Activated B cell treated with CpG ODN at 0.5 μM for 24 hours (primary cell): ENCODE measurements around the gene PRRT1. TPM values are rescaled to one million over a fixed set of nuclear protein-coding genes. Genes with fewer than 3 reads are reported as not detected.

ENCODE experiments used
- ATAC-seq: fragments of 200-7000 bp; cut with Tn5 transposase; one replicate; pipeline ENCODE4 v1.10.0; 2021; ENCODE audit warnings: low read depth, mild to moderate bottlenecking, moderate library complexity
- CTCF ChIA-PET: fragments of 350-600 bp; sonication (Branson Sonifier 250); formaldehyde crosslinking; loops from one replicate; lab custom pipeline; 2021; ENCODE audit warnings: antibody characterized with exemption; lab: Charles Lee
- POLR2A ChIA-PET: fragments of 350-600 bp; sonication (Branson Sonifier 250); formaldehyde crosslinking; loops from one replicate; lab custom pipeline; 2021; ENCODE audit warnings: antibody characterized with exemption; lab: Charles Lee
- DNase-seq: peaks from one replicate; pipeline ENCODE4 v3.0.0; 2022
- H3K27ac Mint-ChIP-seq: one replicate; pipeline ENCODE4 v1.8.0; 2020; ENCODE audit warnings: mixed read lengths
- H3K27me3 Mint-ChIP-seq: one replicate; pipeline ENCODE4 v1.8.0; 2021; ENCODE audit warnings: mixed read lengths
- H3K36me3 Mint-ChIP-seq: one replicate; pipeline ENCODE4 v1.8.0; 2021; ENCODE audit warnings: low read depth, mixed read lengths
- H3K4me1 Mint-ChIP-seq: one replicate; pipeline ENCODE4 v1.8.0; 2021; ENCODE audit warnings: mixed read lengths
- H3K4me3 Mint-ChIP-seq: one replicate; pipeline ENCODE4 v1.8.0; 2020; ENCODE audit warnings: mild to moderate bottlenecking, mixed read lengths
- H3K9me3 Mint-ChIP-seq: one replicate; pipeline ENCODE4 v1.8.0; 2020; ENCODE audit warnings: mixed read lengths
- intact Hi-C: fragments of 100-400 bp; cut with micrococcal nuclease; formaldehyde crosslinking; loops from one replicate; pipeline ENCODE4 v1.15.1; 2024
- total RNA-seq: library from RNA; stranded (reverse); gene quantifications from 2 replicates; pipeline ENCODE4 v1.2.3, GENCODE V29; 2022
- TF ChIP-seq, protein P1 (sequence below): fragments of 200-600 bp; IDR thresholded peaks from one replicate; pipeline ENCODE4 v1.8.0; 2022; ENCODE audit warnings: antibody characterized with exemption, mild to moderate bottlenecking

Gene PRRT1
- total RNA-seq: not detected in 2 replicates

DNA sequence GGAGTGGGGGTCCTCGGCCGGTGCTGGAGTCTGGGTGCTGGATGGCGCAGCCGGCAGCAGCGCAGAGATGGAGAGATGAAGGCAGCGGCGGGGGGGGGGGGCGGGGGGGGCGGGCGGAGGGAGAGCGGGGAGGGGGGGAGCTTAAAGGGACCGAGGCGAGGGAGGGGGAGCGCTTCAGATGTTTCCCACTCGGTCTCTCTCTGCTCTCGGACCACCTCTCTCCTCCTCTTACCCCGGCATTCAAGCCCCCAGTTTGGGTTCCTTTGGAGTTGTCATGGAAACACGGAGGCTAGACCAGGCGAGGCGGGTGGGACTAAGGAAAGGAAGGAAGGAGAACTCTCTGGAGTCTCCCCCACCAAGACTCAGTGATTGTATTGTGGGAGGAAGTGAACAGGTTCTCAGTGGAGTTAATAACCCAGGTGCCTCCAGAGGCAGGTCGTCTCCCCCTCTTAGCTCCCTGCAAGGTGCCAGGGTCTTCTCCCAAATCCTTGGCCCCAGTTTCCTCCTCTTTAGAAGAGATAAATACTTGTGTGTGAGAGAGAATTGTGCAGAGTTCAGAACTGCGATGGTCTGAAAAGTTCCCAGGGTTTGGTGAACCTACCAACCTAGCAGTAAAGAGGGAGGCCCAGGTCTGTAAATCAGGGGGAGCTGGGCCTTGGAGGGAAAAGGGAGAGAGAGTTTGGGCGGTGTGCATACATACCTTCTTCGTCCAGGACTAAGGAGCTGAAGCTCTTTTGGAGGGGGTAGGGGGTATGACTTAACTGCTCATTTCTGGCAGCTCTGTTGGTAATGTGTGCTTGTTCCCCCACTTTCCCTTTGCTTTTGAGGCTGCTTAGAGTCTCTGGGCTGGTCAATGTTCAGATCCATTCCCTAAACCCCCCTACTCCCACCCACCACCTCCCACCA, at the start of gene PRRT1:
TSS of gene PRRT1 (minus strand) at position 77 of the 906 bp plus-strand sequence. CDS start 112 bp downstream, outside the sequence.
- Mint-ChIP-seq H3K4me3 (peak within 1 kb of the TSS; percentile 52), H3K27me3 (peaks cover 46% of the 10 kb centered on the region), H3K27ac (no peak within 1 kb of the TSS), H3K9me3 (no peaks in the 10 kb centered on the region), H3K4me1 (peaks cover 41% of the 10 kb centered on the region), H3K36me3 (no peaks in the 10 kb centered on the region)
- POLR2A ChIA-PET: interaction anchor here (0.5 kb wide), 2 partner anchors 17 to 34 kb away, joined by 4 to 5 read pairs; no protein-coding TSS in a partner anchor
- TF ChIP-seq, protein P1, sequence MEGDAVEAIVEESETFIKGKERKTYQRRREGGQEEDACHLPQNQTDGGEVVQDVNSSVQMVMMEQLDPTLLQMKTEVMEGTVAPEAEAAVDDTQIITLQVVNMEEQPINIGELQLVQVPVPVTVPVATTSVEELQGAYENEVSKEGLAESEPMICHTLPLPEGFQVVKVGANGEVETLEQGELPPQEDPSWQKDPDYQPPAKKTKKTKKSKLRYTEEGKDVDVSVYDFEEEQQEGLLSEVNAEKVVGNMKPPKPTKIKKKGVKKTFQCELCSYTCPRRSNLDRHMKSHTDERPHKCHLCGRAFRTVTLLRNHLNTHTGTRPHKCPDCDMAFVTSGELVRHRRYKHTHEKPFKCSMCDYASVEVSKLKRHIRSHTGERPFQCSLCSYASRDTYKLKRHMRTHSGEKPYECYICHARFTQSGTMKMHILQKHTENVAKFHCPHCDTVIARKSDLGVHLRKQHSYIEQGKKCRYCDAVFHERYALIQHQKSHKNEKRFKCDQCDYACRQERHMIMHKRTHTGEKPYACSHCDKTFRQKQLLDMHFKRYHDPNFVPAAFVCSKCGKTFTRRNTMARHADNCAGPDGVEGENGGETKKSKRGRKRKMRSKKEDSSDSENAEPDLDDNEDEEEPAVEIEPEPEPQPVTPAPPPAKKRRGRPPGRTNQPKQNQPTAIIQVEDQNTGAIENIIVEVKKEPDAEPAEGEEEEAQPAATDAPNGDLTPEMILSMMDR: no peak
- no peak for ATAC-seq
- CTCF ChIA-PET: interaction anchor here (1.2 kb wide), 1 partner anchor 24 kb away, joined by 3 read pairs; the partner anchor contains the start of gene ATF6B
- intact Hi-C loops: loop anchor here (10.0 kb wide), 1 partner anchor 107 kb away; no protein-coding TSS in a partner anchor
- DNase-seq: no peak

DNA sequence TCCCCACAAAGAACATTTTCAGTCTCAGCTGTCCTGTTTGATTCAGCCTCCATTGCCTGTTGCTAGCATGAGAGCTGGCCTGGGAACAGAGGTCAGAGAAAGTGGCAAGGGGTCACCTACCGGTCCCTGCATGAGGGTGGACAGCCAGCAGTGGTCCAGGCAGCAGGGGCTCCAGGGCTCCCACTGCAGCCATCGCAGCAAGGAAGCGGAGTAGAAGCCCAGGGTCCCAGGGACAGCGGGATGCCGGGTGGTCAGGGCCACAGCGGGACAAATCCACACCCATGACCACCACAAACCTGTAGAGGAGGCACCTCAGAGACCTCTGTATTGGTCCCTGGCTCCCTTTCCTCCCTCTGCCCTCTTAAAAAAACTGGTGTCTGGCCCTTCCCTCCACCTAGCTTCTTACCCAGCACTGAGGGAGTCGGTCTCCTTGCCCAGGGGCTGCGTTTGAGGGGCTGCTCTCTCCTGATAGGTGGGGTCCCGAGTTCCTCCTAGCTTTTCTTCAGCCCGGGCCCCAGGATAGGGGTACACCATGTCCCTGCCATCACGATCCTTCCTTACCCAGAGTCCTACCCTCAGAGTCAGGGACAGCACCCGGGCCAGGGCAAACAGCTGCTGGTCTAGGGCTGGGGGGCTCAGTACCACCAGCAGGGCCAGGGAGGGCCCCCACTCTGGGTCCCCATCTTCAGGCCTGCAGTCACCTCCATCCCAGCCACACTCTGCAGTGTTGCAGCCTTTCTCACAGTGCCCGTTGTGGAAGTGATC, 49.2 kb upstream of the PRRT1 start:
- Mint-ChIP-seq H3K4me1 (peaks cover 12% of the 10 kb centered on the region), H3K27me3 (peaks cover 5% of the 10 kb centered on the region), H3K36me3 (peaks cover 7% of the 10 kb centered on the region), H3K27ac (no peak overlapping the region), H3K4me3 (no peak overlapping the region), H3K9me3 (no peaks in the 10 kb centered on the region)
- no peak for DNase-seq
- no peak for ATAC-seq
- ChIA-PET CTCF (no interaction called here), POLR2A (interaction anchor here (1.2 to 1.3 kb wide), 2 partner anchors 11 to 771 kb away, joined by 4 read pairs; partner anchors contain the start of gene PBX2)
- TF ChIP-seq, protein P1: no peak
- intact Hi-C loops: no loop called here

DNA sequence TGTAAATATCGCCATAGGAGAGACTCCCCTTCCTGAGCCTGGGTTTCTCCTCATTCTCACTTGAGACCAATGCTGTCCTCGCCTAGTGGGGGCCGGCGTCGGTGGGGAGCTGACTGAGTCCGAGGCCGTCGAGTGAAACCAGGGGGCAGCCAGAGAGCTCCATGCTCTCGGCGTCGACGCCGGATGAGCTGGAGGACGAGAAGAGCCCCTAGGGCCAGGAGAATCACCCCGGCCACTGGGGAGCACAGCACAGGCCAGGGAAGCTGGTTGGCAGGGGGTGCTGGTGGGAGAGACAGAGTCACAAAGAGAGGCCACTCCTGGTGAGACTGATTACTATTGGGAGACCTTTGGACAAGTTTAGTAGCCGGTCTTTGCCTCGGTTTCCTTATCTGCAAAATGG, 47.1 kb upstream of the PRRT1 start:
- no peak for ATAC-seq

DNA sequence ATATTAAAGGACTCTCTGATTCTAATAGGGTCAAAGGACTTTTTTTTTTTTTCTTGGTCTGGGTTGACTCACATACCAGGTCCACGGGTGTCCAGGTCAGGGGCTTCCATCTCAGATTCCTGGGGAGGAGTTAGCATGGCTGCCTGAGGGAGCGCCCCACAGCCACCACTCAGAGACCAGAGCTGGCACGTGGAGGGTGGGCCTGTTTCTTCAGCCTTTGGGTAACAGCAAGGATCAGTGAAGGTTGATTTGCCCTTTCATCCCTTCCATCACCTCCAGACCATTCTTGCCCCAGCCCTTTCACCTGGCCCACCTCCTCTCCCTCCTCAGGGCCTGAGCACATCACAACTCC, 46.6 kb upstream of the PRRT1 start:
- DNase-seq: no peak
- Mint-ChIP-seq H3K27ac (peak overlapping the region; percentile 43), H3K4me3 (no peak overlapping the region), H3K9me3 (no peaks in the 10 kb centered on the region), H3K36me3 (peaks cover 9% of the 10 kb centered on the region), H3K27me3 (peaks cover 1% of the 10 kb centered on the region), H3K4me1 (peaks cover 34% of the 10 kb centered on the region)
- ATAC-seq: no peak
- ChIA-PET CTCF (no interaction called here), POLR2A (interaction anchor here (0.6 to 0.7 kb wide), 3 partner anchors 8 to 1581 kb away, joined by 3 to 8 read pairs (median 4); partner anchors contain the start of gene MRPS18B)
- TF ChIP-seq, protein P1: no peak
- intact Hi-C loops: loop anchor here (5.0 to 10.0 kb wide), 3 partner anchors 654 to 1394 kb away; partner anchors contain the start of genes ATP6V1G2, DDX39B, HSD17B8 and NFKBIL1

More for the DNA sequence above, 47.1 kb upstream of the PRRT1 start:
- Mint-ChIP-seq H3K9me3 (no peaks in the 10 kb centered on the region), H3K36me3 (peaks cover 9% of the 10 kb centered on the region), H3K4me3 (no peak overlapping the region), H3K27ac (no peak overlapping the region), H3K27me3 (peaks cover 1% of the 10 kb centered on the region), H3K4me1 (peaks cover 28% of the 10 kb centered on the region)
- ChIA-PET POLR2A (no interaction called here), CTCF (no interaction called here)
- no peak for DNase-seq
- TF ChIP-seq, protein P1: no peak
- intact Hi-C loops: loop anchor here (5.0 to 10.0 kb wide), 3 partner anchors 654 to 1393 kb away; partner anchors contain the start of genes ATP6V1G2, DDX39B, HSD17B8 and NFKBIL1
